Activated naive CD4-positive, alpha-beta T cell treated with anti-CD3 and anti-CD28 coated beads for 36 hours (primary cell): ENCODE results near the gene DAPL1. TPM values are rescaled to one million over a fixed set of nuclear protein-coding genes. Genes with fewer than 3 reads are reported as not detected.
A peak's percentile ranks its signal among the peaks of the same experiment; 100 is the strongest.
"Not testable (repeated sequence)": the region's sequence is repeated elsewhere in the genome, so short reads cannot be mapped to it uniquely, and the experiment has no call there.

ENCODE experiments used
- CTCF ChIA-PET: fragments of 350-600 bp; sonication (Branson Sonifier 250); formaldehyde crosslinking; loops from one replicate; lab custom pipeline; 2021; ENCODE audit warnings: antibody characterized with exemption; lab: Charles Lee
- DNase-seq: peaks from one replicate; pipeline ENCODE4 v3.0.0-alpha.2; 2020
- H3K27ac Mint-ChIP-seq: one replicate; pipeline ENCODE4 v1.8.0; 2021; ENCODE audit warnings: mild to moderate bottlenecking, mixed read lengths
- H3K27me3 Mint-ChIP-seq: one replicate; pipeline ENCODE4 v1.8.0; 2021; ENCODE audit warnings: low read depth, mixed read lengths
- H3K36me3 Mint-ChIP-seq: one replicate; pipeline ENCODE4 v1.8.0; 2021; ENCODE audit warnings: low read depth, mixed read lengths
- H3K4me1 Mint-ChIP-seq: one replicate; pipeline ENCODE4 v1.8.0; 2021; ENCODE audit warnings: low read depth, mixed read lengths
- H3K4me3 Mint-ChIP-seq: one replicate; pipeline ENCODE4 v1.8.0; 2021; ENCODE audit warnings: mild to moderate bottlenecking, moderate library complexity, mixed read lengths
- H3K9me3 Mint-ChIP-seq: one replicate; pipeline ENCODE4 v1.8.0; 2021; ENCODE audit warnings: mixed read lengths
- intact Hi-C: fragments of 100-400 bp; cut with micrococcal nuclease; formaldehyde crosslinking; loops from one replicate; pipeline ENCODE4 v1.15.1; 2023
- total RNA-seq, 2 experiments: library from RNA; stranded (reverse); gene quantifications; one replicate each; pipeline ENCODE4 v1.2.3, GENCODE V29; 2021

The DAPL1 gene
- total RNA-seq, 2 experiments from 2014 or later: not detected

GRCh38 chr2:158829167-158829566 lies 34.0 kb downstream of the DAPL1 start:
- CTCF ChIA-PET: no interaction called here

GRCh38 chr2:158830201-158830600 lies 35.1 kb downstream of the DAPL1 start:
- no peaks in the 10 kb centered on the region for H3K36me3 Mint-ChIP-seq
- no peaks in the 10 kb centered on the region for H3K9me3 Mint-ChIP-seq
- no peak for DNase-seq
- H3K4me1 Mint-ChIP-seq: no peaks in the 10 kb centered on the region
- H3K27me3 Mint-ChIP-seq: peaks cover 5% of the 10 kb centered on the region
- intact Hi-C loops: no loop called here
- no peak overlapping the region for H3K4me3 Mint-ChIP-seq
- H3K27ac Mint-ChIP-seq: no peak overlapping the region
- CTCF ChIA-PET: interaction anchor here (0.6 kb wide), 1 partner anchor 294 kb away, joined by 3 read pairs; no protein-coding TSS in a partner anchor

More at GRCh38 chr2:158829167-158829566, 34.0 kb downstream of the DAPL1 start:
- Mint-ChIP-seq H3K4me1 (no peaks in the 10 kb centered on the region), H3K36me3 (no peaks in the 10 kb centered on the region), H3K27ac (no peak overlapping the region), H3K9me3 (no peaks in the 10 kb centered on the region), H3K27me3 (peaks cover 5% of the 10 kb centered on the region), H3K4me3 (no peak overlapping the region)
- no peak for DNase-seq
- intact Hi-C loops: no loop called here

DNA sequence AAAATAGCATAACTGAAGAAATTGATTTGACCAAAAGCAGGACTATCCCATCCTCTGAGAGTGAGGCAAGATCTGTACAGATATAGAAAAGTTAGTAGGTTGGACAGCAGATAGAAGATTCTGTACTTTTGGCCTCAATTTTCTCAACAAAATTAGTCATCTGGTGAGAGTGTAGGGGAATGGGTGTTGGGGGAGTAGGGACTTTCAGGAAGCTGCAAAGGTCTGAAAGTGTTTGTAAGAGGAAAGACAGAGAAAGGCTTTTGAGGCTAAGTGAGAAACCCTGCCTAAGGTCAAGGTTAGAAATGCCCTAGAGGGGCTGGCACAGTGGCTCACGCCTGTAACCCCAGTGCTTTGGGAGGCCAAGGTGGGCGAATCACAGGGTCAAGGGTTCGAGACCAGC lies 40.3 kb downstream of the DAPL1 start:
- H3K27ac Mint-ChIP-seq: no peak overlapping the region
- H3K36me3 Mint-ChIP-seq: no peaks in the 10 kb centered on the region
- H3K9me3 Mint-ChIP-seq: no peaks in the 10 kb centered on the region
- H3K27me3 Mint-ChIP-seq: no peaks in the 10 kb centered on the region
- CTCF ChIA-PET: no interaction called here
- DNase-seq: no peak
- H3K4me1 Mint-ChIP-seq: no peaks in the 10 kb centered on the region
- no peak overlapping the region for H3K4me3 Mint-ChIP-seq
- intact Hi-C loops: no loop called here

- Mint-ChIP-seq H3K4me1 (no peaks in the 10 kb centered on the region), H3K4me3 (no peak overlapping the region), H3K36me3 (no peaks in the 10 kb centered on the region), H3K9me3 (no peaks in the 10 kb centered on the region), H3K27ac (no peak overlapping the region), H3K27me3 (peaks cover 3% of the 10 kb centered on the region)
- CTCF ChIA-PET: no interaction called here
- DNase-seq: no peak
- intact Hi-C loops: no loop called here
These were observed 42.5 kb downstream of the DAPL1 start for GRCh38 chr2:158837645-158838044.

DNA sequence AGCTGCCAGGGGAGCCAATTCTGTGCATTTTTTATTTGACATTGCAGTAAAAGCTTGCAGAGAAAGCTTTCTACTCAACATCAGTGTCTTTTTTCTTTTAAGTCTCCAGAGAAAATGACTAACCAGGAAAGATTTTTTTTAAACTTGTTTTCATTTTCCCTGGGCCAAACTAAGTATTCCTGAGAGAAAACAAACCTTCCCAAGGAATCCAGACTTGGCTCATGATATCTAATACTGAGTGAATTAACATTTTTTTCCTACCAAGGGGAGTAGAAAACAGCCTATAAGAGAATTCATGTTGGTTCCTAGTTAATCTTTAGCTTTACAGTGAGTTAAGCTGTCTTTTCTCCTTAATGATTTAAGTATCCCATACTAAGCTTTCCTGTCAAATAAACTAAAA lies 46.7 kb downstream of the DAPL1 start:
- no peaks in the 10 kb centered on the region for H3K4me1 Mint-ChIP-seq
- H3K27ac Mint-ChIP-seq: no peak overlapping the region
- no peaks in the 10 kb centered on the region for H3K9me3 Mint-ChIP-seq
- no peaks in the 10 kb centered on the region for H3K36me3 Mint-ChIP-seq
- H3K27me3 Mint-ChIP-seq: peaks cover 5% of the 10 kb centered on the region
- DNase-seq: no peak
- intact Hi-C loops: no loop called here
- H3K4me3 Mint-ChIP-seq: no peak overlapping the region
- CTCF ChIA-PET: interaction anchor here (0.6 kb wide), 1 partner anchor 81 kb away, joined by 3 read pairs; no protein-coding TSS in a partner anchor

- peaks cover 5% of the 10 kb centered on the region for H3K27me3 Mint-ChIP-seq
- no peak for DNase-seq
- no peak overlapping the region for H3K27ac Mint-ChIP-seq
- H3K4me3 Mint-ChIP-seq: no peak overlapping the region
- H3K36me3 Mint-ChIP-seq: no peaks in the 10 kb centered on the region
- intact Hi-C loops: no loop called here
- no peaks in the 10 kb centered on the region for H3K4me1 Mint-ChIP-seq
- CTCF ChIA-PET: no interaction called here
- no peaks in the 10 kb centered on the region for H3K9me3 Mint-ChIP-seq
These were observed 50.3 kb downstream of the DAPL1 start for GRCh38 chr2:158845444-158845843.

DNA sequence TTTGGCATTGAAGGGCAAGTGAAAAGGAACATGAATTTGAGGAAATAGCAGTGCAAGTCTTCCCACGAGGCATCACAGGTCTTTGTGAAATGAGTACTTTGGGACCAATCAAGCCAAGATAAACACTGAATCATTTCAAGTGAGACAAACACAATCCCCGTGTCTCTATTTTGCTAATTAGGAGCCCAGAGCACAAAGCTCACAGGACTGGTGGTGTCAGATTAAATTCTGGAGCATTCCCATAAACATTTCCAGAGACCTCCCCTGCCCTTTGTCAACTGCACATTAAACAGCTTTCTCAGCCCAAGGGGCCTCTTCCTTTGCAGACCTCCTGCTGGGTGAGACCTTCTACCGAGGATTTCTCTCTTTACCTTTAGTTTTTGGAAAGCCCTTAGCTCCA lies 50.7 kb downstream of the DAPL1 start:
- H3K9me3 Mint-ChIP-seq: no peaks in the 10 kb centered on the region
- peaks cover 2% of the 10 kb centered on the region for H3K27me3 Mint-ChIP-seq
- H3K36me3 Mint-ChIP-seq: no peaks in the 10 kb centered on the region
- intact Hi-C loops: no loop called here
- H3K4me1 Mint-ChIP-seq: no peaks in the 10 kb centered on the region
- no peak overlapping the region for H3K27ac Mint-ChIP-seq
- CTCF ChIA-PET: no interaction called here
- no peak overlapping the region for H3K4me3 Mint-ChIP-seq
- DNase-seq: no peak

GRCh38 chr2:158847526-158847925 lies 52.4 kb downstream of the DAPL1 start:
- H3K36me3 Mint-ChIP-seq, H3K27ac Mint-ChIP-seq, H3K9me3 Mint-ChIP-seq, H3K4me1 Mint-ChIP-seq, DNase-seq, H3K4me3 Mint-ChIP-seq, intact Hi-C loops, H3K27me3 Mint-ChIP-seq, CTCF ChIA-PET: not testable (repeated sequence)

- intact Hi-C loops, H3K4me3 Mint-ChIP-seq, H3K9me3 Mint-ChIP-seq, H3K36me3 Mint-ChIP-seq, H3K27me3 Mint-ChIP-seq, H3K27ac Mint-ChIP-seq, H3K4me1 Mint-ChIP-seq, CTCF ChIA-PET: not testable (repeated sequence)
- DNase-seq: peak; percentile 21
These were observed 53.2 kb downstream of the DAPL1 start for GRCh38 chr2:158848031-158848970.

- intact Hi-C loops, H3K4me3 Mint-ChIP-seq, H3K9me3 Mint-ChIP-seq, CTCF ChIA-PET, DNase-seq, H3K27me3 Mint-ChIP-seq, H3K36me3 Mint-ChIP-seq, H3K4me1 Mint-ChIP-seq, H3K27ac Mint-ChIP-seq: not testable (repeated sequence)
These were observed 65.1 kb downstream of the DAPL1 start for GRCh38 chr2:158860179-158860578.

DNA sequence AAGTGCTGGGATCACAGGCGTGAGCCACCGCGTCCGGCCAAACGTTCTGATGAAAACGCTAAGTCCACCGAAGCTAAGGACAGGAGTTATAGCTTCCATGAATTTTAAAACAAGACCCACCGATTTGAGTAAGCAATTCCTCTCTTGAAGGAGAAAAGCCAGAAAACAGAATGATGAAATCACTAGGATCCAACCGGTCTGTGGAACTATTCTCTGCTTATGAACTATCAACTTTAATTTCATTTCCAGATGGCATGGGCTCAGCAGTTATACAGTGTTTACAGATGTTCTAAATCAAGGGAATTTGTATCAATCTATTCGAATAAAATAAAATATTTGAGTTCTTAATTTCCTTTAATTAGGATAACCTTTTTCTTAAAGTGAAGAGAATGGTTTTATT lies 66.5 kb downstream of the DAPL1 start:
- H3K9me3 Mint-ChIP-seq, H3K4me3 Mint-ChIP-seq, intact Hi-C loops, H3K27me3 Mint-ChIP-seq, CTCF ChIA-PET, H3K36me3 Mint-ChIP-seq, H3K4me1 Mint-ChIP-seq, DNase-seq, H3K27ac Mint-ChIP-seq: not testable (repeated sequence)

GRCh38 chr2:158865469-158865868 lies 70.4 kb downstream of the DAPL1 start:
- H3K36me3 Mint-ChIP-seq, H3K4me3 Mint-ChIP-seq, CTCF ChIA-PET, H3K27me3 Mint-ChIP-seq, H3K27ac Mint-ChIP-seq, H3K4me1 Mint-ChIP-seq, DNase-seq, intact Hi-C loops, H3K9me3 Mint-ChIP-seq: not testable (repeated sequence)
